ENCODE measurements around the gene TMEM63B. TPM values are rescaled to one million over a fixed set of nuclear protein-coding genes. Genes with fewer than 3 reads are reported as not detected.

The TMEM63B gene
- total and polyA plus RNA-seq, 2 of the 8 experiments (the other 6 are each of a cell fraction or from before 2014, with no cell fraction given), result 61.1 to 96.8 TPM

DNA sequence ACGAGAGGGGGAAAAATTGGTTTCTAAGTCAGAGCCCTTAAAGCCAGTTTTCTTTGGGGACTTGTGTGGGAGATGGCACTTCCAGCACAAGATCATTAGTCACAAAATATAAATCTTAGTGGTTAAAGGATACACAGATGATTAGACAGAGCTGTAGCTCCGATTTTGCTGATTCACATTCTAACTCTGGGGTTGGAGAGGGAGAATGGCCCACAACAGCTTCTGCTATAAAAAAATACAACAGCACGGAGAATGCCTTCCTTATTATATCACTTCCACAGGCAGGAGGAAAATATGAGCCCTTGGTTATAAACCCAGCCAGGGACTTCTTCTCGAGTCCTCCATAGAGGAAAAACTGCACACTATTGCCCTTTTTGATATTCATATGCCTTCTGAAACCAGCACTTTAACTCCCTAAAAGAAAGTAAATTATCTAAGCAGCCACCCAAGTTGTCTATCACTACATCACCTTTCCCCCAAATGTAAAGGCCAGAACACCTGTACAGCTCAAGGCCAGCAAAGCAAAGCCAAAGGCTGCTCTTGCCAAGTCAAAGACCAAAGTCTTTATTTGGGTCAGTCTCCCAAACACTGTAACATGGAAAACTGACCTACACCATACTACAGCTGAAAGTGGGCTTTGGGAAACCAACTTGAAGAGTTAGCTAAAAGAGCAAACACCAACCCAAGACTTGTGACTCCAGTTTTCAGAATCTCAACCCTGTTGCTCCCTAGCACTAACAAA is 10.5 kb upstream of the TMEM63B start (continued):
- no peak for TF ChIP-seq CEBPB (IDR thresholded peaks at IDR 0.05; ENCODE audit: low read depth, low read length)
- no peak for TF ChIP-seq RFX5 (IDR thresholded peaks at IDR 0.05; ENCODE audit: borderline replicate concordance, low read depth, low read length)
- TF ChIP-seq BCL11A (IDR thresholded peaks at IDR 0.05; ENCODE audit: low read depth in 2 of 2, low read length in 2 of 2), result no peak

All from H1 (cell line).